Spleen (tissue), 11 donors: ENCODE data around the gene VRK3. TPM values are rescaled to one million over a fixed set of nuclear protein-coding genes. Genes with fewer than 3 reads are reported as not detected.

Experiments used
- DNase-seq: peaks from one replicate; pipeline ENCODE4 v3.0.0-alpha.2; 2020
- H3K27ac ChIP-seq, 8 donors: fragments of 200-600 bp; sonication (generic) in 7 of 8; 1 replicate in 4 of 8; 2 replicates in 4 of 8; pipeline versions ENCODE4 v1.5.0 to v1.8.0; 2016 to 2021; ENCODE audit warnings: inconsistent platforms in 4 of 8, mild to moderate bottlenecking in 4 of 8, moderate library complexity in 1 of 8
- H3K27me3 ChIP-seq, 7 donors: fragments of 200-600 bp; sonication (generic) in 6 of 7; replicated peaks in 1 of 7; 1 replicate in 4 of 7; 2 replicates in 3 of 7; pipeline versions ENCODE4 v1.5.0 to v1.8.0; 2016 to 2021; ENCODE audit warnings: inconsistent platforms in 3 of 7, mild to moderate bottlenecking in 1 of 7
- H3K36me3 ChIP-seq, 6 donors: fragments of 200-600 bp; sonication (generic) in 5 of 6; 1 replicate in 4 of 6; 2 replicates in 2 of 6; pipeline versions ENCODE4 v1.5.0 to v1.8.0; 2016 to 2021; ENCODE audit warnings: inconsistent platforms in 2 of 6
- H3K4me1 ChIP-seq, 6 donors: fragments of 200-600 bp; sonication (generic) in 5 of 6; 1 replicate in 3 of 6; 2 replicates in 3 of 6; pipeline versions ENCODE4 v1.5.0 to v1.8.0; 2016 to 2021; ENCODE audit warnings: inconsistent platforms in 3 of 6
- H3K4me3 ChIP-seq, 8 donors: fragments of 200-600 bp; sonication (generic) in 7 of 8; 1 replicate in 4 of 8; 2 replicates in 4 of 8; pipeline versions ENCODE4 v1.5.0 to v1.8.0; 2016 to 2021; ENCODE audit warnings: inconsistent platforms in 4 of 8, mild to moderate bottlenecking in 4 of 8, moderate library complexity in 2 of 8
- H3K9me3 ChIP-seq, 8 donors: fragments of 200-600 bp; sonication (generic) in 7 of 8; 1 replicate in 4 of 8; 2 replicates in 4 of 8; pipeline versions ENCODE4 v1.5.0 to v1.8.0; 2016 to 2021; ENCODE audit warnings: inconsistent platforms in 4 of 8
- CTCF ChIP-seq, 11 experiments: fragments of 200-600 bp in 7 of 11; fragments of 450-650 bp in 4 of 11; sonication (generic) in 4 of 11; IDR thresholded peaks in 8 of 11; conservative IDR thresholded peaks in 3 of 11; 1 replicate in 7 of 11; 2 replicates in 4 of 11; pipeline versions ENCODE4 v1.4.0 to v1.8.0; 2016 to 2021; ENCODE audit warnings: antibody characterized with exemption in 11 of 11, inconsistent platforms in 4 of 11, mild to moderate bottlenecking in 1 of 11
- POLR2A ChIP-seq, 3 donors: fragments of 450-650 bp; IDR thresholded peaks; one replicate each; pipeline ENCODE4 v1.5.1; 2017; ENCODE audit warnings: antibody characterized with exemption in 3 of 3, mild to moderate bottlenecking in 1 of 3
- POLR2AphosphoS5 ChIP-seq, 3 donors: sonication (generic); formaldehyde crosslinking; IDR thresholded peaks; one replicate each; pipeline ENCODE4 v1.5.1; 2017; ENCODE audit warnings: antibody characterized with exemption in 3 of 3
- whole genome bisulfite sequencing, 5 donors: extraction: QIAGEN DNeasy Blood & Tissue Kit in 3 of 5; methylation state at CpG; one replicate each; pipeline versions ENCODE4 v1.1.5 to v1.1.7; 2013 to 2018; 5-methylcytosine and 5-hydroxymethylcytosine counted together
- intact Hi-C: fragments of 100-400 bp; cut with DNase I; formaldehyde crosslinking; loops from one replicate; pipeline ENCODE4 v1.15.0; 2023; ENCODE audit warnings: low total_unique reads
- polyA plus RNA-seq, 3 donors: library from polyadenylated mRNA; stranded (reverse); fragments of 200-250 nt; gene quantifications; one replicate each; pipeline ENCODE4 v1.2.1, GENCODE V29; 2013
- total RNA-seq, 7 donors: library from RNA; depleted of rRNA in 3 of 7; stranded (reverse); fragments of >200 nt in 3 of 7; fragmentation: NEBNext Ultra II Directional in 4 of 7; extraction: Animal tissue kit (Norgen Biotek cat#: 25700) in 4 of 7; gene quantifications; one replicate each; pipeline versions ENCODE4 v1.1.0 to v1.2.1, GENCODE V29; 2016 to 2021
- donor health status: healthy with polysubstance abuse.
- donor health status: DM: no; HTN: no; CAD: no; lungs with moderate emphysema.
- donor health status: DM: no; HTN: no; CAD: no.
- donor health status: Bipolar disorder and iron deficiency.
- donor health status: healthy.
- donor health status: DM: no; HTN: no; CAD: no.
- donor health status: DM: yes; HTN: yes; CAD: no.

The VRK3 gene
- total and polyA plus RNA-seq, 10 donors, result 17.0 to 60.8 (median 49.7) TPM

GRCh38 chr19:50047671-50048070, 22.5 kb upstream of the VRK3 start:
- Histone ChIP-seq H3K4me1 (peaks cover 8 to 21% (median 14%) of the 10 kb centered on the region in 6 donors), H3K27ac (no peak overlapping the region), H3K36me3 (peaks cover 18 to 62% (median 49%) of the 10 kb centered on the region in 6 donors), H3K27me3 (peaks cover 0 to 12% (median 0%) of the 10 kb centered on the region in 7 donors), H3K9me3 (peaks cover 6 to 63% (median 40%) of the 10 kb centered on the region in 8 donors), H3K4me3 (no peak overlapping the region)
- 94 to 97% (median 95%) methylated on average over 4 of the region's 4 CpGs for WGBS, 5 donors
- DNase-seq, result no peak
- intact Hi-C loops, result no loop called here
- TF ChIP-seq POLR2AphosphoS5 (IDR thresholded peaks at IDR 0.05), result no peak
- no peak for TF ChIP-seq POLR2A (IDR thresholded peaks at IDR 0.05)
- no peak for TF ChIP-seq CTCF (IDR thresholded peaks at IDR 0.05 in 8 of 11, conservative IDR thresholded peaks at IDR 0.05 in 3 of 11)

GRCh38 chr19:50046649-50047503, 21.7 kb upstream of the VRK3 start:
- Histone ChIP-seq H3K9me3 (peaks cover 6 to 63% (median 40%) of the 10 kb centered on the region in 8 donors), H3K4me1 (peaks cover 8 to 21% (median 14%) of the 10 kb centered on the region in 6 donors), H3K4me3 (no peak overlapping the region), H3K27ac (no peak overlapping the region), H3K27me3 (peaks cover 0 to 12% (median 0%) of the 10 kb centered on the region in 7 donors), H3K36me3 (peaks cover 18 to 70% (median 57%) of the 10 kb centered on the region in 6 donors)
- TF ChIP-seq POLR2A (IDR thresholded peaks at IDR 0.05), result no peak
- TF ChIP-seq CTCF (IDR thresholded peaks at IDR 0.05 in 8 of 11, conservative IDR thresholded peaks at IDR 0.05 in 3 of 11), result peak; percentile 43 to 82 (median 63)
- peak in 1 of 3 donors; percentile 8 for TF ChIP-seq POLR2AphosphoS5 (IDR thresholded peaks at IDR 0.05)
- DNase-seq, result no peak
- intact Hi-C loops, result no loop called here
- WGBS, 5 donors, result 78 to 90% (median 83%) methylated on average over 14 of the region's 14 CpGs

GRCh38 chr19:50044922-50045321, 19.8 kb upstream of the VRK3 start:
- no peak for DNase-seq
- H3K27me3 ChIP-seq, result no peaks in the 10 kb centered on the region
- intact Hi-C loops, result no loop called here
- peak overlapping the region in 1 of 8 donors; percentile 3 for H3K4me3 ChIP-seq
- 95 to 99% (median 97%) methylated on average over 7 of the region's 7 CpGs for WGBS, 5 donors
- peaks cover 0 to 4% (median under 1%) of the 10 kb centered on the region in 6 donors for H3K4me1 ChIP-seq
- H3K36me3 ChIP-seq, result peaks cover 18 to 90% (median 76%) of the 10 kb centered on the region in 6 donors
- H3K27ac ChIP-seq, result no peak overlapping the region
- TF ChIP-seq CTCF (IDR thresholded peaks at IDR 0.05 in 8 of 11, conservative IDR thresholded peaks at IDR 0.05 in 3 of 11) (no peak), POLR2A (IDR thresholded peaks at IDR 0.05) (no peak), POLR2AphosphoS5 (IDR thresholded peaks at IDR 0.05) (no peak)
- H3K9me3 ChIP-seq, result peaks cover 6 to 63% (median 40%) of the 10 kb centered on the region in 8 donors

GRCh38 chr19:50043967-50044366, 18.8 kb upstream of the VRK3 start:
- Histone ChIP-seq H3K4me1 (no peaks in the 10 kb centered on the region), H3K9me3 (peaks cover 6 to 59% (median 40%) of the 10 kb centered on the region in 8 donors), H3K36me3 (peaks cover 22 to 99% (median 86%) of the 10 kb centered on the region in 6 donors), H3K4me3 (no peak overlapping the region), H3K27me3 (no peaks in the 10 kb centered on the region), H3K27ac (no peak overlapping the region)
- intact Hi-C loops, result no loop called here
- no peak for DNase-seq
- TF ChIP-seq POLR2AphosphoS5 (IDR thresholded peaks at IDR 0.05) (no peak), CTCF (IDR thresholded peaks at IDR 0.05 in 8 of 11, conservative IDR thresholded peaks at IDR 0.05 in 3 of 11) (no peak), POLR2A (IDR thresholded peaks at IDR 0.05) (no peak)
- 96 to 100% (median 98%) methylated on average over 2 of the region's 2 CpGs for WGBS, 5 donors
